GM12891 (cell line): ENCODE results near the gene PLBD1.

ENCODE experiments used
- PAX5 ChIP-seq: IDR thresholded peaks from 2 replicates; pipeline ENCODE4 v1.6.1; 2011; ENCODE audit warnings: low read length, moderate library complexity, mild to moderate bottlenecking; ENCODE audit not compliant: insufficient read depth, severe bottlenecking
- POLR2A ChIP-seq: IDR thresholded peaks from 2 replicates; pipeline ENCODE4 v1.6.1; 2011; ENCODE audit warnings: low read depth, low read length, control low read depth
- POLR2AphosphoS5 ChIP-seq: IDR thresholded peaks from 2 replicates; pipeline ENCODE4 v1.6.1; 2011; ENCODE audit warnings: low read depth, low read length, control low read depth
- POU2F2 ChIP-seq: IDR thresholded peaks from 2 replicates; pipeline ENCODE4 v1.6.1; 2011; ENCODE audit warnings: low read depth, mild to moderate bottlenecking, control low read depth, low read length, moderate library complexity
- SPI1 ChIP-seq: IDR thresholded peaks from 2 replicates; pipeline ENCODE4 v1.6.1; 2011; ENCODE audit warnings: low read depth, low read length, control low read depth
- TAF1 ChIP-seq: IDR thresholded peaks from 2 replicates; pipeline ENCODE4 v1.6.1; 2011; ENCODE audit warnings: low read depth, low read length, control low read depth

DNA sequence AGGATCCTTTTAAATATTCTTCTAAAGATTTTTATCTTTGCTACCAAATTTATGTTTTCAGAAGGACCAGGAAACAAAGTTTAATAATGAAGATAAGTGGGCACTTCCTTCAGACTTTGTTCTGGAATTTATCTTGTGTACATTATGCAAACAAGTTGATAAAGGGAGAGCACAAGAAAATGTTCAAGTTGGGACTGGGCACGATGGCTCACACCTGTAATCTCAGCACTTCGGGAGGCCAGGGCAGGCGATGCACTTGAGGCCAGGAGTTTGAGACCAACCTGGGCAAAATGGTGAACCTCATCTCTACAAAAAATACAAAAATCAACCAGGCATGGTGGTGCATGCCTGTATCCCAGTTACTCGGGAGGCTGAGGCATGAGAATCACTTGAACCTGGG lies 4.6 kb downstream of the PLBD1 start:
- TF ChIP-seq POLR2AphosphoS5 (no peak), POLR2A (no peak), POU2F2 (no peak), TAF1 (no peak), SPI1 (no peak), PAX5 (no peak)
